Activated T-cell treated with anti-CD3 and anti-CD28 coated beads, Interleukin-2, amount 50 U/mL, for 48 hours (primary cell): ENCODE data around the gene RETREG1.
A peak's percentile ranks its signal among the peaks of the same experiment; 100 is the strongest.

Experiments used
- DNase-seq, 2 experiments: peaks; one replicate each; pipeline ENCODE4 v3.0.0-alpha.2; 2020

Gene RETREG1

DNA sequence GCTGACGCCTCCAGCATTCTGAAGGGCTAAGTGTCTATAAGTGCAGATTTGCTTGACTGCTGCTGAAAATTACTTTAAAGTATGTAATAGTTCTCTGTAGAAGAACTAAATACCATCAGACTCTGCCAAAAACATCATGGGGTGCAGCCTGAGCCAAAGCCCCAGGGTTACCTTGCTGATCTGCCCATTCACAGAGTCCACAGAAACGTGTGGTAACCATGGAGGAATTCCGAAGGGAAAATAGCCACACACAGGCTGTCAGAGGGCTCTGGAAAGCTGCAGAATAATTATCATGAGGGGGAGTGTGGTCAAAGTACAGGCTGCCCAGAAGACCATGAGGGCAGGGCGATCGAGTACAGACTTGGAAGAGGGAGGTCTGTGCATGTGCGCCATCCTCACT, 36.4 kb downstream of the RETREG1 start:
- no peak for DNase-seq

- no peak for DNase-seq
These were observed 37.5 kb downstream of the RETREG1 start for GRCh38 chr5:16579142-16579847.

- no peak for DNase-seq
These were observed 38.3 kb downstream of the RETREG1 start for GRCh38 chr5:16578474-16578883.

DNA sequence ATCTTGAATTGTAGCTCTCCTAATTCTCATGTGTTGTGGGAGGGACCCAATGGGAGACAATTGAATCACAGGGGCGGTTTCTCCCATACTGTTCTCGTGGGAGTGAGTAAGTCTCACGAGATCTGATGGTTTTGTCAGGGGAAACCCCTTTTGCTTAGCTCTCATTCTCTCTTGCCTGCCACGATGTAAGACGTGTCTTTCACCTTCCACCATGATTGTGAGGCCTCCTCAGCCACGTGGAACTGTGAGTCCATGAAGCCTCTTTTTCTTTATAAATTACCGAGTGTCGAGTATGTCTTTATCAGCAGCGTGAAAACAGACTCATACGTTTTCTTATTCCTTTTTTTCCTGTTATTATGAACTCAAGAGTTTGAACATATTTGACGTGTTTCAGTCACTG, 39.1 kb downstream of the RETREG1 start:
- DNase-seq: peak in 1 of 2 experiments; percentile 31

DNA sequence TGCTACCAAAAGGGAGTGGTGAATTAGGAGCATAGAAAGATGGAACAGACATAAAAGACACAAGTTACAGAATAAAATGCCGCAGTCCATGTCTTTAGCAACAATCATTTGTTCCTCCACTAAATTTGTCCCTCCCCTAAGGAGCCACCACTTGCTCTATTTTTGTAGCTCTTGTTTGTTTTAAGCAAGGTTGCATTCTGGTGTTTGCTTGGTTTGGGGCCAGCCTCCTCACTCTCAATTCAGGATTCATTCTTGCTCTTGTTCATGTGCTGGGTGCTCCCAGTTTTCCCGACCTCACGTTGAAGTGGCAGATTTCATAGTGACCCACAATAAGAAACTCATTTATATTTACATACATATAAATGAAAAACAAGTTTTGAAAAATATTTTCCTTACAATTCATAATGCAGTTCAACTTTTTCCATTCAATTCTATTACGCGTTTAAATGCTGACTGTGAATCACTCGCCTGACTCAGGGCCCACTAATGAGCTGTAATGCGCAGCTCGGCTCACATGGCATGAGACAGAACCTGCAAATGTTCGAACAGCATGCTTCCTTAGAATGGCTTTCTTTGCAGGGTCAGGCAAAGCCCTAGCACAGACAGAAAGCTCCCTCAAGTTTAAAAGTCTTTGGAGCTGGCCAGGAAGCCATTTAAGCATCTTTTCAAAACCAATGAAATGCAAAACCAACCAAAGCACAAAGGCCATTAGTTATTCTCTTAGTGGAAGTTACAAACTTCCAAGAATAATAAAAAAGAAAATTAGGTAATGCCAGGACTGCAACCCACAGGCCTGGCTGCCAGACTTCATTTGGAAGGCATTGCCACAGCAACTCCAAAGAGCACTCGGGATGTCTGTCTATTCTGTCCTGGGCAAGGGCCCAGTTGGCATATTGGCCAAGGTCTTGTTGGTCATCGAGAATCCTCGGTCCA, 41.7 kb downstream of the RETREG1 start:
- DNase-seq: no peak

DNA sequence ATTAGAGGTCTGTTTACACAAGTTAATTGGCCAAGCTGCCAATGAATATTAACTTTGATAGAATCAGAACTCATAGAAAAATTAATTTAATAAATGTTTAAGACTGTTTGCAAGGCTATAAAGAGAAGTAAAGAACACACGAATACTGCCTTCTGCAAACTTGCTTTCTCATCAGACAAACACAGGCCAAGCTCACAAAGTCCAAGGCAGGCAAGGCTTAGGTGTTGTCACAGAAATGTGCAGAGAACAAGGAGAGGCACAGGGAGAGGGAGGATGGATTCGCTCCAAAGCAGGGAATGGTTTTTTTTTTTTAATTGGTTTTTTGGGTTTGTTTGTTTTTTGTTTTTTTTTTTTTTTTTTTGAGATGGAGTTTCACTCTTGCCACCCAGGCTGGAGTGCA, 43.4 kb downstream of the RETREG1 start:
- no peak for DNase-seq

DNA sequence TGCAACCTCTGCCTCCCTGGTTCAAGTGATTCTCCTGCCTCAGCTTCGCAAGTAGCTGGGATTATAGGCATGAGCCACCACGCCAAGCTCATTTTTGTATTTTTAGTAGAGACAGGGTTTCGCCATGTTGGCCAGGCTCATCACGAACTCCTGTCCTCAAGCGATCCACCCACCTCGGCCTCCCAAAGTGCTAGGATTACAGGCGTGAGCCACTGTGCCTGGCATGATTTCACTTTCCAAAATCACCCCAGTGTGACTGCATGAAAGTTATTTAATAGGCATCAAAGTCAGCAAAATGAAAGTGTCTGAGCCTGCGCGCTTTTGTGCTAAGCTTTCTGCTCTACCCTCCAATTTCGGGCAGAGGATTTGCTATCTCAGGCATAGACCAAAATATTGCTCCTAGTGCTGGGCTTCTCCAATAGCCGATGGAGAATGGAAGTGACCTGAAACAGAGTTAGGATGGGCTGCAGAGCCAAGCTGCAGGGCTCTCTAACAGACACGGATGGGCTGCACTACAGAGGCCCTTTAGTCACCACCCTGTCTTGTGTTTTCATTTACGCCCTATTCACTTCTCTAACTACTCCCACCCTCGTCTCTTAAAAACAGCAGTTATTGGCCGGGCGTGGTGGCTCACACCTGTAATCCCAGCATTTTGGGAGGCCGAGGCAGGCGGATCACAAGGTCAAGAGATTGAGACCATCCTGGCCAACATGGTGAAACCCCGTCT, 44.3 kb downstream of the RETREG1 start:
- DNase-seq: no peak

- no peak for DNase-seq
These were observed 45.8 kb downstream of the RETREG1 start for GRCh38 chr5:16571016-16571415.

GRCh38 chr5:16570121-16570815, 46.5 kb downstream of the RETREG1 start:
- no peak for DNase-seq

GRCh38 chr5:16568875-16569580, 47.8 kb downstream of the RETREG1 start:
- no peak for DNase-seq

GRCh38 chr5:16567365-16567764, 49.4 kb downstream of the RETREG1 start:
- DNase-seq: no peak

- DNase-seq: no peak
These were observed 51.7 kb downstream of the RETREG1 start for GRCh38 chr5:16565118-16565517.

DNA sequence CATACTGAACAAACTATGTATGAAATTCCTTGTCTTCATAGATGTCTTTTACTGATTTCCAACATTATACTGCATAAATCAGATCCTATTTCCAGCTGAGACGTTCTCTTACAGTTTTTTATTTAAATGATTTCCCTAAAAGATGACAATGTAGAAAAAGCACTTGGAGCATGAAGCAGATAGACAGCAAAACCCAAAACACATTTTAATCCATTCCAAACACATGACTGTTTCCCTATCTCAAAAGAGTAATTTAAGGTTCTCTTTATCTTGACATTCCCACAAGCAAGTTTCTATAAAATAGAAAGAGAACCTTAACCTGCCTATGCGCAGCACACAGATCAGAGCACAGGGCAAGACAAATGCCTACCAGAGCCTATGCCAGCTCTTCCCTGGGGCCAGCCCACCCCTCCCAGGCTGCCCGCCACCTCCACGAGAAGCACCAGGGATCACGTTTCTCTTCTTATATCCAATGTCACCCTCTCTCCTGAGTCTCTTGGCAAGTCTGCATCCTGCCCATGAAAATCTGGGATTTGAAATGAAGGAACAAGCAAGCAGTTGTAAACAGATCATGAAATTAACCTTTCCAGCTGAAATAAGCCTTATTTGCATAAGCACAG, 52.4 kb downstream of the RETREG1 start:
- no peak for DNase-seq

GRCh38 chr5:16563686-16564085, 53.1 kb downstream of the RETREG1 start:
- DNase-seq: no peak

- no peak for DNase-seq
These were observed 55.1 kb downstream of the RETREG1 start for GRCh38 chr5:16561660-16562059.

GRCh38 chr5:16559702-16560101, 57.1 kb downstream of the RETREG1 start:
- DNase-seq: no peak

GRCh38 chr5:16558984-16559629, 57.7 kb downstream of the RETREG1 start:
- no peak for DNase-seq

GRCh38 chr5:16557477-16557876, 59.3 kb downstream of the RETREG1 start:
- DNase-seq: no peak

GRCh38 chr5:16554110-16554509, 62.7 kb downstream of the RETREG1 start:
- DNase-seq: no peak

- peak; percentile 68 to 72 for DNase-seq
These were observed 64.0 kb downstream of the RETREG1 start for GRCh38 chr5:16552666-16553343.

DNA sequence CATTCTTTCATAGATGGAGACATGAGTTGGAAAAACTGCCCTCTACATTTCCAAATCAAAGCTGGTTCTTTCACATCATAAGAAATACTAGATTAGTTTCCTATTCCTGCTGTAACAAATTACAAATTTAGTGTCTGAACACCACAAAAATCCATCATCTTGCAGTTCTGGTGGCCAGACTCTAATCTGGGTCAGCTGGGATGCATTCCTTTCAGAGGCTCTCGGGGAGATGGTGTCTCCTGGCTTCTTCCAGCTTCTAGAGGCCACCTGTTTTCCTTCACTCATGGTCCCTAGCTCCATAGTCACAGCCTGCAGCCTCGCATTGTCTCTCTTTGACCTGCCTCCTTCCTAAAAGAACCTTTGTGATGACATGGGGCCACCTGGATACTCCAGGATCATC, 65.2 kb downstream of the RETREG1 start:
- no peak for DNase-seq
